HepG2 (cell line): ENCODE measurements around the gene NOL4L. TPM values are rescaled to one million over a fixed set of nuclear protein-coding genes. Genes with fewer than 3 reads are reported as not detected.

ENCODE experiments used
- CBFB ChIP-seq: sonication (generic); formaldehyde crosslinking; IDR thresholded peaks from 2 replicates; pipeline ENCODE4 v1.4.0; 2020; ENCODE audit warnings: missing genetic modification reagents
- CREM ChIP-seq, 2 experiments: sonication (generic) in 1 of 2; formaldehyde crosslinking in 1 of 2; IDR thresholded peaks; 2 replicates each; pipeline versions ENCODE4 v1.4.0 to v1.6.1; 2016 to 2020; ENCODE audit warnings: antibody characterized with exemption in 1 of 2, mild to moderate bottlenecking in 1 of 2, missing genetic modification reagents in 1 of 2
- E2F2 ChIP-seq: sonication (generic); formaldehyde crosslinking; IDR thresholded peaks from 2 replicates; pipeline ENCODE4 v1.4.0; 2020; ENCODE audit warnings: missing genetic modification reagents, borderline replicate concordance
- E2F5 ChIP-seq: sonication (generic); formaldehyde crosslinking; conservative IDR thresholded peaks from 2 replicates; pipeline ENCODE4 v1.4.0; 2020; ENCODE audit warnings: missing genetic modification reagents
- ELF1 ChIP-seq: sonication (generic); formaldehyde crosslinking; IDR thresholded peaks from 2 replicates; pipeline ENCODE4 v1.4.0; 2020; ENCODE audit warnings: missing genetic modification reagents
- FOXO4 ChIP-seq: sonication (generic); formaldehyde crosslinking; conservative IDR thresholded peaks from 2 replicates; pipeline ENCODE4 v1.8.1; 2023; ENCODE audit warnings: missing genetic modification reagents
- GRHL1 ChIP-seq: sonication (generic); formaldehyde crosslinking; conservative IDR thresholded peaks from 2 replicates; pipeline ENCODE4 v1.8.0; 2022; ENCODE audit warnings: missing genetic modification reagents
- GZF1 ChIP-seq: sonication (generic); formaldehyde crosslinking; IDR thresholded peaks from 2 replicates; pipeline ENCODE4 v1.5.1; 2020; ENCODE audit warnings: mild to moderate bottlenecking, missing genetic modification reagents
- HMG20A ChIP-seq: IDR thresholded peaks from 2 replicates; pipeline ENCODE4 v1.6.1; 2016; ENCODE audit warnings: borderline replicate concordance
- IKZF1 ChIP-seq: fragments of 450-650 bp; IDR thresholded peaks from 2 replicates; pipeline ENCODE4 v1.7.1; 2016
- KDM1A ChIP-seq: IDR thresholded peaks from 2 replicates; pipeline ENCODE4 v1.6.1; 2016; ENCODE audit warnings: missing compliant biosample characterization
- MEIS2 ChIP-seq: sonication (generic); formaldehyde crosslinking; IDR thresholded peaks from 2 replicates; pipeline ENCODE4 v1.9.0; 2021; ENCODE audit warnings: mild to moderate bottlenecking, missing genetic modification reagents
- NBN ChIP-seq: fragments of 450-650 bp; conservative IDR thresholded peaks from 2 replicates; pipeline ENCODE4 v1.6.1; 2017
- NFIC ChIP-seq: IDR thresholded peaks from 2 replicates; pipeline ENCODE4 v1.6.1; 2012; ENCODE audit warnings: mild to moderate bottlenecking, low read length, inconsistent platforms
- RBFOX2 ChIP-seq: fragments of 200-400 bp; formaldehyde crosslinking; IDR thresholded peaks from 2 replicates; pipeline ENCODE4 v1.6.1; 2017; ENCODE audit warnings: low read depth, mild to moderate bottlenecking, low read length
- RFXANK ChIP-seq: IDR thresholded peaks from 2 replicates; pipeline ENCODE4 v1.6.1; 2016
- THYN1 ChIP-seq: sonication (generic); formaldehyde crosslinking; IDR thresholded peaks from 2 replicates; pipeline ENCODE4 v1.8.1; 2023; ENCODE audit warnings: low read depth, mild to moderate bottlenecking, moderate library complexity, missing genetic modification reagents, borderline replicate concordance
- XBP1 ChIP-seq: sonication (generic); formaldehyde crosslinking; IDR thresholded peaks from 2 replicates; pipeline ENCODE4 v1.5.0; 2020; ENCODE audit warnings: missing genetic modification reagents
- ZBTB25 ChIP-seq: IDR thresholded peaks from 2 replicates; pipeline ENCODE4 v1.6.1; 2018; ENCODE audit warnings: missing genetic modification reagents
- ZMAT5 ChIP-seq: sonication (generic); formaldehyde crosslinking; IDR thresholded peaks from 2 replicates; pipeline ENCODE4 v1.5.0; 2020; ENCODE audit warnings: mild to moderate bottlenecking, low read depth, missing genetic modification reagents, borderline replicate concordance
- ZNF138 ChIP-seq: sonication (generic); formaldehyde crosslinking; IDR thresholded peaks from 2 replicates; pipeline ENCODE4 v1.5.0; 2020; ENCODE audit warnings: mild to moderate bottlenecking, low read depth, missing genetic modification reagents
- ZNF501 ChIP-seq: sonication (generic); formaldehyde crosslinking; IDR thresholded peaks from 2 replicates; pipeline ENCODE4 v1.5.1; 2020; ENCODE audit warnings: mild to moderate bottlenecking, moderate library complexity, missing genetic modification reagents
- ZNF550 ChIP-seq: sonication (generic); formaldehyde crosslinking; IDR thresholded peaks from 2 replicates; pipeline ENCODE4 v1.4.0; 2020; ENCODE audit warnings: mild to moderate bottlenecking, missing genetic modification reagents, borderline replicate concordance
- ZNF598 ChIP-seq: sonication (generic); formaldehyde crosslinking; IDR thresholded peaks from 2 replicates; pipeline ENCODE4 v1.5.1; 2020; ENCODE audit warnings: mild to moderate bottlenecking, missing genetic modification reagents, borderline replicate concordance
- polyA plus RNA-seq, 8 experiments: library from polyadenylated mRNA; depleted of rRNA in 3 of 8; stranded (reverse) in 7 of 8; unstranded in 1 of 8; fragments of >200 nt; fragmentation: Illumina TruSeq in 4 of 8; extraction: Trizol in 4 of 8; gene quantifications; 2 replicates each; pipeline versions ENCODE4 v1.2.1 to v1.2.3, GENCODE V29; 2011 to 2016; ENCODE audit warnings: low read depth in 4 of 8, missing spikeins in 1 of 8, mixed read lengths in 1 of 8; ENCODE audit not compliant: insufficient read depth in 1 of 8
- total RNA-seq, 5 experiments: library from RNA; depleted of rRNA; stranded (reverse); fragments of >200 nt; fragmentation: Illumina TruSeq; extraction: Trizol; gene quantifications; 2 replicates each; pipeline ENCODE4 v1.2.3, GENCODE V29; 2016; ENCODE audit warnings: low read depth in 1 of 5

Gene NOL4L
- total and polyA plus RNA-seq, 2 of the 13 experiments (the other 11 are each of a cell fraction or from before 2014, with no cell fraction given) = 16.6 to 35.4 TPM

- TF ChIP-seq ZNF598 (CRISPR knock-in tag) = peak; percentile 80; the same call in 1 of the 2 replicates
- no peak for TF ChIP-seq RBFOX2
- TF ChIP-seq KDM1A (CRISPR knock-in tag) = no peak
- no peak for TF ChIP-seq GRHL1
- no peak for TF ChIP-seq GZF1 (CRISPR knock-in tag)
- no peak for TF ChIP-seq CBFB
- TF ChIP-seq ZNF138 = no peak
- TF ChIP-seq IKZF1 = no peak
- no peak for TF ChIP-seq CREM (IDR thresholded peaks at IDR 0.05)
- TF ChIP-seq CREM (CRISPR knock-in tag; IDR thresholded peaks at IDR 0.05) = no peak
- TF ChIP-seq E2F2 (CRISPR knock-in tag) = 0 out of 2 replicates have a peak, but pooled peaks have one; percentile 28
- TF ChIP-seq HMG20A = no peak
- no peak for TF ChIP-seq NFIC
- TF ChIP-seq E2F5 (CRISPR knock-in tag) = no peak
- TF ChIP-seq FOXO4 (CRISPR knock-in tag) = no peak
- peak; percentile 60; the same call in 1 of the 2 replicates for TF ChIP-seq MEIS2
- no peak for TF ChIP-seq ZBTB25
- TF ChIP-seq ZMAT5 = no peak
- peak; percentile 68 for TF ChIP-seq ZNF501 (CRISPR knock-in tag)
- no peak for TF ChIP-seq XBP1 (CRISPR knock-in tag)
- TF ChIP-seq NBN = no peak
- no peak for TF ChIP-seq THYN1 (CRISPR knock-in tag)
- no peak for TF ChIP-seq RFXANK (CRISPR knock-in tag)
- peak; percentile 77; the same call in 1 of the 2 replicates for TF ChIP-seq ZNF550 (CRISPR knock-in tag)
- TF ChIP-seq ELF1 (CRISPR knock-in tag) = no peak
Measured at GRCh38 chr20:32537657-32538525, 47.2 kb downstream of the NOL4L start (continued).
